ENCODE measurements around the gene SORCS3.

SORCS3 gene

GRCh38 chr10:105128111-105128510 lies 487.0 kb downstream of the SORCS3 start:
- ATAC-seq: no peak

- ATAC-seq: no peak
These were observed 497.3 kb downstream of the SORCS3 start for GRCh38 chr10:105138358-105138757.

GRCh38 chr10:105139363-105139896 lies 498.3 kb downstream of the SORCS3 start:
- ATAC-seq: no peak

GRCh38 chr10:105140600-105140999 lies 499.5 kb downstream of the SORCS3 start:
- ATAC-seq: no peak

- no peak for ATAC-seq
These were observed 504.6 kb downstream of the SORCS3 start for GRCh38 chr10:105145711-105146110.

GRCh38 chr10:105146436-105146835 lies 505.3 kb downstream of the SORCS3 start:
- ATAC-seq: no peak

- no peak for ATAC-seq
These were observed 507.4 kb downstream of the SORCS3 start for GRCh38 chr10:105148456-105148855.

- no peak for ATAC-seq
These were observed 507.8 kb downstream of the SORCS3 start for GRCh38 chr10:105148921-105149320.

GRCh38 chr10:105149371-105149891 lies 508.3 kb downstream of the SORCS3 start:
- ATAC-seq: no peak

GRCh38 chr10:105150259-105150880 lies 509.3 kb downstream of the SORCS3 start:
- ATAC-seq: no peak

- no peak for ATAC-seq
These were observed 513.6 kb downstream of the SORCS3 start for GRCh38 chr10:105154736-105155135.

GRCh38 chr10:105159268-105159667 lies 518.2 kb downstream of the SORCS3 start:
- no peak for ATAC-seq

- ATAC-seq: no peak
These were observed 520.1 kb downstream of the SORCS3 start for GRCh38 chr10:105161149-105161548.

- no peak for ATAC-seq
These were observed 520.7 kb downstream of the SORCS3 start for GRCh38 chr10:105161767-105162166.

GRCh38 chr10:105170521-105170920 lies 529.4 kb downstream of the SORCS3 start:
- no peak for ATAC-seq

GRCh38 chr10:105171945-105172344 lies 530.9 kb downstream of the SORCS3 start:
- no peak for ATAC-seq

GRCh38 chr10:105181626-105182025 lies 540.5 kb downstream of the SORCS3 start:
- ATAC-seq: no peak

GRCh38 chr10:105183536-105183935 lies 542.4 kb downstream of the SORCS3 start:
- no peak for ATAC-seq

- no peak for ATAC-seq
These were observed 544.1 kb downstream of the SORCS3 start for GRCh38 chr10:105185161-105185560.

GRCh38 chr10:105187243-105187642 lies 546.2 kb downstream of the SORCS3 start:
- no peak for ATAC-seq

- no peak for ATAC-seq
These were observed 547.8 kb downstream of the SORCS3 start for GRCh38 chr10:105188737-105189462.

- no peak for ATAC-seq
These were observed 548.3 kb downstream of the SORCS3 start for GRCh38 chr10:105189463-105189800.

GRCh38 chr10:105192146-105192545 lies 551.1 kb downstream of the SORCS3 start:
- ATAC-seq: no peak

- ATAC-seq: no peak
These were observed 551.8 kb downstream of the SORCS3 start for GRCh38 chr10:105192861-105193260.

Data from activated CD4-positive, CD25-positive, alpha-beta regulatory T cell treated with anti-CD3 and anti-CD28 coated beads, Interleukin-2, amount 50 U/mL, for 24 hours (primary cell).